GM18520 (cell line): Measurements from ENCODE around the gene FBXO3.
"Not testable (repeated sequence)": the region's sequence is repeated elsewhere in the genome, so short reads cannot be mapped to it uniquely, and the experiment has no call there.

Source experiments
- ATAC-seq: cut with Tn5 transposase; IDR thresholded peaks from one replicate; pipeline ENCODE4 v1.9.1; 2021; ENCODE audit not compliant: unreplicated experiment

The FBXO3 gene

GRCh38 chr11:33773987-33774735 is at the start of gene FBXO3:
TSS of gene FBXO3 (minus strand) at chr11:33774520. CDS start at chr11:33774497, 23 bp downstream.
- peak; percentile 62 for ATAC-seq

DNA sequence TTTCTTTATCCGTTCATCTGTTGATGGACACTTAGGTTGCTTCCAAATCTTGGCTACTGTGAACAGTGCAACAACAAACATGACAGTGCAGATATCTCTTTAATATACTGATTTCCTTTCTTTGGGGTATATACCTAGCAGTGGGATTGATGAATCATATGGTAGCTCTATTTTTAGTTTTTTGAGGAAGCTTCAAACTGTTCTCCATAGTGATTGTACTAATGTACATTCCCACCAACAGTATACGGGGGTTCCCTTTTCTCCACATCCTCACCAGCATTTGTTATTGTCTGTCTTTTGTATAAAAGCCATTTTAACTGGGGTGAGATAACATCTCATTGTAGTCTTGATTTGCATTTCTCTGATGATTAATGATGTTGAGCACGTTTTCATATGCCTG is 48.7 kb upstream of the FBXO3 start:
- ATAC-seq = not testable (repeated sequence)

GRCh38 chr11:33819278-33820035 is 45.1 kb upstream of the FBXO3 start:
- ATAC-seq = no peak

DNA sequence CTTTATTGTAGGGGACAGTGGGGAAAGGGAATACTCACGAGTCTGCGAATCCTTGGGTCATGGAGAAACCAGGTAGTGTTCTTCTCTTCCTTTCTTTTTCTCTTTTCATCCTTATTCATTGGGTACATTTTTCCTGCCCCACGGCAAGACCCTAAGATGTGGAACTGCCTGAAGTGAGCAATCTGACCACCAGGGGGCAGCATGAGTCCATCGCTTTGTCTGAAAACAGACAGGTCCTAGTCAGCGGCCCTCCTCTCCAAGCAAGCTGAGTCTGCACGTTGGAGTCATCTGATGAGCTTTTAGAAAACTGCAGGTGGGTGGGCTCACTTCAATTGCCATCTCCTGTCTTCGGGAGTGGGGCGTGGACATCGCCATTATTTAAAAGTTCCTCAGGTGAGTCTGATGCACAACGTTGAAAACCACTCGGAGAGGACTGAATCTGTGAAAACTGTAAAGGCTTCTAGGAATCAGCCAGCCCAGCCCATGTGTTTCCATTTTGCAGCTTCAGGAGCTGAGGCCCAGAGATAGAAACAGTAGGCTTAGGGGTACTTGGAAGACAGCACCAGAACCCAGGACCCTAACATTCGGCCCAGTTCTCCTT is 34.0 kb upstream of the FBXO3 start:
- peak; percentile 40 for ATAC-seq

DNA sequence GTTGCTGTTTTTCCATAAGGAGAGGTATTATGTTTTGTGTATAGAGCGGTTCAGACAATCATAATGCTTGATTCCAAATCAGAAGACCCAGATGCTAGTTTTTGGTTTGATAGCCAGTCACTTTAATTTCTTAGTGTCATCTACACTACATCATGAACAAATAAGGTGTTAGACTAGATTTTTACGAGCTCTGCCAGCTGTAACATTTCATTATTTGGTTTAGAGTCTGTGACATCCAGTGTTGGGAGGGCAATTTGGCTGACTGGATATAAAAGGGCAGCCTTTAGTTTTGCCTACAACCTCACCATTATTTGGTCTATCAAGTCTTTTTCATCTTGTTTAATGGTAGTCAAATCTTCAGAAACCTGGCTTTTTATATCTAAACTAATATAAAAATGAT is 30.2 kb upstream of the FBXO3 start:
- no peak for ATAC-seq

GRCh38 chr11:33802194-33802950 is 28.1 kb upstream of the FBXO3 start:
- no peak for ATAC-seq

- ATAC-seq = no peak
These were observed 27.5 kb upstream of the FBXO3 start for GRCh38 chr11:33801821-33802193.

GRCh38 chr11:33797879-33798278 is 23.6 kb upstream of the FBXO3 start:
- ATAC-seq = no peak

GRCh38 chr11:33790040-33790439 is 15.7 kb upstream of the FBXO3 start:
- ATAC-seq = no peak

DNA sequence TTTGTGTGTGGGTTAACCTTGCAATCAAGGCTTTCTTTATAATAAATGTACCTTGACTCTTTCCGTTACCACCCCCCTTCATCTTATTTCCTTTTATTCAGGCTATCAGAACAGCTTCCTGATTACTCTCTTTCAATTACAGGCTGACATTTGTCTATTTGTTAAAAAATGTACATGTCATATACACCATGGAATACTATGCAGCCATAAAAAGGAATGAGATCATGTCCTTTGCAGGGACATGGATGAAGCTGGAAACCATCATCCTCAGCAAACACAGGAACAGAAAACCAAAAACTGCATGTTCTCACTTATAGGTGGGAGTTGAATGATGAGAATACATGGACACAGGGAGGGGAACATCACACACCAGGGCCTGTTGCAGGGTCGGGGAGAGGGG is 13.8 kb upstream of the FBXO3 start:
- ATAC-seq = not testable (repeated sequence)

- no peak for ATAC-seq
These were observed 12.8 kb upstream of the FBXO3 start for GRCh38 chr11:33787076-33787475.

GRCh38 chr11:33785609-33786008 is 11.3 kb upstream of the FBXO3 start:
- ATAC-seq = no peak

GRCh38 chr11:33779849-33780528 is 5.7 kb upstream of the FBXO3 start:
- ATAC-seq = no peak

GRCh38 chr11:33778675-33779074 is 4.4 kb upstream of the FBXO3 start:
- no peak for ATAC-seq

DNA sequence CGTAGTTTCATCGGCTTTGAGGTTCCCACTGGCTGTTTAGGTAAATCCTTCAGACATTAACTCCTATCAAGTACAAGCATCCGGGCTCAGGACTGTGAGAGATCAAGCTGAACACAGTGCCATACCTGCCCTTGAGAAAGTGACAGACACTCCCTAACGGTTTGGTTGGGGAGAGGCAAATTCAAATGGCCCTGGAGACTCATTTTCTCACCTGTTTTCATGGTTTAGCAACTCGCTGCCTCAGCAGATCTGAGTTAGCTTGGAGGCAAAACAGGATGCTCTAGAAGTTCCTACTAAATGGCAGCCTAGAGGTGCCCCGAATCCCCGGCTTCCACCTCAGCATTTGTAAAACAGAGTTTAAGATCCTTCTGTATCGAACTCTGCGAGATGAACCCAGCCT is 3.6 kb upstream of the FBXO3 start:
- no peak for ATAC-seq

DNA sequence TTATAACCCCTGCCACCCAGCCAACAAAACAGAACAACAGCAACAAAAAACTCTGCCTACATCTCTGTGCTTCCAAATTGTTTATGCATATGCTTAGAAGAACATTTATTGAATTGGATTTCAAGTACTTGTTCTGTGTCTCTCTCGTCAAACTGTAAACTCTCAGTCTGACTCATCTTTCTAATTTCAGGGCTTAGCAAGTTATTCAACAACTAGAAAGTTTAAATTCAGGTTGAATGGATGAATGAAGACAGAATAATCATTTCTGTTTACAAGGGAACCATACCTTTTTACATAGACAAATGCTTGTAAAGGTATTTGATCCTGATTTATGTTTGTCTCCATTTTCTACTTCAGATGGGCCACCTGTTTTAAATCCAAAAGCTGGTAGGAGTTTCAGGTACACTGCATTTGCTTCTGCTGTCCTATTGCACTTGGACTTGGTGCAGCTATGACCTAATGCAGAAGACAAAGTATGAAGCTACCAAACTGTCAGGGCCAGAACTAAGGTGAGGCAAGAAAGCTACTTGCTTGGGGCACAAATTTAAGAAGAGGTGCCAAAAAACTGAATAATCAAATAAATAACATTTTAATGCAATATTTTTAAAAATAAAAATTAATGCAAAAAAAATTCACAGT is 1.6 kb upstream of the FBXO3 start:
- no peak for ATAC-seq

GRCh38 chr11:33775467-33775807 is 1.1 kb upstream of the FBXO3 start:
- ATAC-seq = no peak

- no peak for ATAC-seq
These were observed 581 bp upstream of the FBXO3 start for GRCh38 chr11:33774736-33775466.

- peak; percentile 16 for ATAC-seq
These were observed 825 bp downstream of the FBXO3 start for GRCh38 chr11:33773404-33773986.
